GM23248 (cell line): Measurements from ENCODE around the gene SLC5A3.

Experiments used
- EZH2 ChIP-seq: fragments of 200-600 bp; sonication (generic); IDR thresholded peaks from 2 replicates; pipeline ENCODE4 v1.6.1; 2018; ENCODE audit warnings: antibody characterized with exemption, mild to moderate bottlenecking; ENCODE audit not compliant: insufficient read depth, poor library complexity, severe bottlenecking
- EZH2phosphoT487 ChIP-seq: fragments of 200-600 bp; sonication (generic); IDR thresholded peaks from 2 replicates; pipeline ENCODE4 v1.6.1; 2018; ENCODE audit warnings: antibody characterized with exemption, moderate library complexity, mild to moderate bottlenecking, low read depth; ENCODE audit not compliant: insufficient read depth

- TF ChIP-seq EZH2 (no peak), EZH2phosphoT487 (no peak)
Observed at GRCh38 chr21:34092262-34092921, 19.0 kb downstream of the SLC5A3 start.
